GM19324 (cell line): ENCODE data around the gene FADD.

Experiments
- ATAC-seq: cut with Tn5 transposase; IDR thresholded peaks from one replicate; pipeline ENCODE4 v1.9.1; 2021; ENCODE audit warnings: mild to moderate bottlenecking, moderate library complexity; ENCODE audit not compliant: unreplicated experiment, low FRiP score

Gene FADD

GRCh38 chr11:70229737-70230136 lies 26.6 kb downstream of the FADD start:
- no peak for ATAC-seq

GRCh38 chr11:70230151-70230839 lies 27.2 kb downstream of the FADD start:
- ATAC-seq: no peak

GRCh38 chr11:70230840-70231710 lies 28.0 kb downstream of the FADD start:
- no peak for ATAC-seq

- no peak for ATAC-seq
These were observed 29.9 kb downstream of the FADD start for GRCh38 chr11:70233034-70233433.

GRCh38 chr11:70233511-70233934 lies 30.4 kb downstream of the FADD start:
- ATAC-seq: no peak

- ATAC-seq: no peak
These were observed 30.9 kb downstream of the FADD start for GRCh38 chr11:70233962-70234361.

GRCh38 chr11:70240337-70240736 lies 37.2 kb downstream of the FADD start:
- ATAC-seq: no peak

- ATAC-seq: no peak
These were observed 38.6 kb downstream of the FADD start for GRCh38 chr11:70241709-70242108.

- no peak for ATAC-seq
These were observed 39.8 kb downstream of the FADD start for GRCh38 chr11:70242885-70243284.

- ATAC-seq: no peak
These were observed 41.0 kb downstream of the FADD start for GRCh38 chr11:70243912-70244652.

GRCh38 chr11:70244698-70245097 lies 41.6 kb downstream of the FADD start:
- ATAC-seq: no peak

GRCh38 chr11:70246196-70246595 lies 43.1 kb downstream of the FADD start:
- no peak for ATAC-seq

- ATAC-seq: no peak
These were observed 44.1 kb downstream of the FADD start for GRCh38 chr11:70247042-70247709.

GRCh38 chr11:70247710-70248072 lies 44.6 kb downstream of the FADD start:
- ATAC-seq: no peak

GRCh38 chr11:70250876-70251658 lies 48.0 kb downstream of the FADD start:
- ATAC-seq: no peak

GRCh38 chr11:70251659-70252321 lies 48.7 kb downstream of the FADD start:
- ATAC-seq: no peak

GRCh38 chr11:70252844-70253243 lies 49.7 kb downstream of the FADD start:
- no peak for ATAC-seq

GRCh38 chr11:70255477-70256116 lies 52.5 kb downstream of the FADD start:
- ATAC-seq: no peak
